Endothelial cell of umbilical vein (primary cell): ENCODE measurements around the gene PRUNE2. TPM values are rescaled to one million over a fixed set of nuclear protein-coding genes. Genes with fewer than 3 reads are reported as not detected.

ENCODE experiments used
- BruUV-seq: library from RNA; stranded (reverse); fragments of 400-500 nt; replicated peaks from 2 replicates; lab custom pipeline; 2021; lab: Mats Ljungman, UMichigan
- CTCF ChIA-PET: fragments of 300-600, 350-600 bp; sonication (Branson Sonifier 250); formaldehyde crosslinking; loops from one replicate; lab custom pipeline; 2021; ENCODE audit warnings: antibody characterized with exemption, inconsistent platforms; lab: Charles Lee
- POLR2A ChIA-PET: fragments of 300-600, 350-600 bp; sonication (Branson Sonifier 250); formaldehyde crosslinking; loops from one replicate; lab custom pipeline; 2021; ENCODE audit warnings: antibody characterized with exemption, inconsistent platforms; lab: Charles Lee
- DNase-seq: peaks from one replicate; pipeline ENCODE4 v3.0.0-alpha.2; 2011; ENCODE audit warnings: low read depth, low spot score
- FAIRE-seq: peaks from 2 replicates; lab custom pipeline; 2011; peaks lifted over from hg19 to GRCh38; lab: Jason Lieb, UNC
- H2AFZ ChIP-seq: 2 replicates; pipeline ENCODE4 v1.6.0; 2012; ENCODE audit warnings: low read depth, low read length, control low read depth, inconsistent platforms
- H3K27ac ChIP-seq: 2 replicates; pipeline ENCODE4 v1.5.1; 2011; ENCODE audit warnings: low read depth, mild to moderate bottlenecking, control low read depth, low read length, moderate library complexity; ENCODE audit not compliant: insufficient read depth
- H3K27me3 ChIP-seq, 2 experiments: 2 replicates each; pipeline versions ENCODE4 v1.6.0 to v1.6.1; 2011; ENCODE audit warnings: low read length in 2 of 2, mixed read lengths in 1 of 2; ENCODE audit not compliant: control insufficient read depth in 2 of 2, insufficient read depth in 2 of 2
- H3K36me3 ChIP-seq, 2 experiments: 2 replicates in 1 of 2; 3 replicates in 1 of 2; pipeline ENCODE4 v1.5.1; 2011; ENCODE audit warnings: low read length in 2 of 2, mild to moderate bottlenecking in 1 of 2, moderate library complexity in 1 of 2; ENCODE audit not compliant: control insufficient read depth in 2 of 2, insufficient read depth in 2 of 2; ENCODE audit errors: extremely low read depth in 1 of 2
- H3K4me1 ChIP-seq: 3 replicates; pipeline ENCODE4 v1.5.1; 2011; ENCODE audit warnings: mild to moderate bottlenecking, low read length; ENCODE audit not compliant: control insufficient read depth, insufficient read depth; ENCODE audit errors: extremely low read depth
- H3K4me2 ChIP-seq: 2 replicates; pipeline ENCODE4 v1.6.1; 2011; ENCODE audit warnings: low read length, control low read depth, mixed read lengths; ENCODE audit not compliant: insufficient read depth
- H3K4me3 ChIP-seq, 3 experiments: fragments of 200-600 bp in 1 of 3; sonication (generic), shearing (Covaris generic) in 1 of 3; replicated peaks in 1 of 3; 2 replicates each; pipeline ENCODE4 v1.5.1; 2011 to 2016; ENCODE audit warnings: control low read depth in 3 of 3, low read length in 3 of 3, mild to moderate bottlenecking in 2 of 3, inconsistent platforms in 1 of 3, low read depth in 1 of 3, moderate library complexity in 1 of 3; ENCODE audit not compliant: insufficient read depth in 1 of 3
- H3K79me2 ChIP-seq: 2 replicates; pipeline ENCODE4 v1.6.0; 2012; ENCODE audit warnings: low read length, inconsistent platforms; ENCODE audit not compliant: control insufficient read depth, insufficient read depth
- H3K9ac ChIP-seq: replicated peaks from 2 replicates; pipeline ENCODE3; 2011; ENCODE audit warnings: low read length, control low read depth; ENCODE audit not compliant: insufficient read depth; ENCODE audit errors: extremely low read depth
- H3K9me1 ChIP-seq: replicated peaks from 3 replicates; pipeline ENCODE4 v1.6.0; 2011; ENCODE audit warnings: mild to moderate bottlenecking, low read length; ENCODE audit not compliant: control insufficient read depth, insufficient read depth; ENCODE audit errors: extremely low read depth
- H3K9me3 ChIP-seq: replicated peaks from 2 replicates; pipeline ENCODE4 v1.5.1; 2012; ENCODE audit warnings: low read length, inconsistent platforms; ENCODE audit not compliant: control insufficient read depth, insufficient read depth
- H4K20me1 ChIP-seq: replicated peaks from 2 replicates; pipeline ENCODE3; 2011; ENCODE audit warnings: mild to moderate bottlenecking, low read length; ENCODE audit not compliant: control insufficient read depth, insufficient read depth; ENCODE audit errors: extremely low read depth
- EZH2 ChIP-seq: IDR thresholded peaks from 2 replicates; pipeline ENCODE4 v1.6.1; 2012; ENCODE audit warnings: borderline replicate concordance, low read depth, mild to moderate bottlenecking, moderate library complexity, low read length, inconsistent platforms; ENCODE audit not compliant: severe bottlenecking
- FOS ChIP-seq: IDR thresholded peaks from 2 replicates; pipeline ENCODE4 v1.6.1; 2011; ENCODE audit warnings: mild to moderate bottlenecking, low read length, moderate library complexity, borderline replicate concordance; ENCODE audit not compliant: insufficient read depth
- GATA2 ChIP-seq: IDR thresholded peaks from 2 replicates; pipeline ENCODE4 v1.7.0; 2011; ENCODE audit warnings: low read depth, mild to moderate bottlenecking, moderate library complexity, mixed read lengths, low read length; ENCODE audit not compliant: insufficient read length, insufficient read depth
- JUN ChIP-seq: IDR thresholded peaks from 2 replicates; pipeline ENCODE4 v1.6.1; 2011; ENCODE audit warnings: borderline replicate concordance, low read depth; ENCODE audit not compliant: insufficient read length, insufficient read depth
- MYC ChIP-seq: IDR thresholded peaks from one replicate; pipeline ENCODE4 v1.6.1; 2011; ENCODE audit warnings: mild to moderate bottlenecking, low read depth, low read length
- POLR2A ChIP-seq: IDR thresholded peaks from 2 replicates; pipeline ENCODE4 v1.6.1; 2012; ENCODE audit warnings: low read depth, mild to moderate bottlenecking, control low read depth, low read length
- POLR2AphosphoS5 ChIP-seq: IDR thresholded peaks from 2 replicates; pipeline ENCODE4 v1.6.1; 2012; ENCODE audit warnings: low read depth, mild to moderate bottlenecking, control low read depth, low read length, moderate library complexity; ENCODE audit not compliant: insufficient read depth
- dilution Hi-C: fragments of 300-500 bp; cut with MboI; formaldehyde crosslinking; loops from one replicate; pipeline ENCODE4 v1.15.0; 2019; ENCODE audit warnings: low sequenced_read_pairs; ENCODE audit not compliant: extremely low pct_ligation_motif_present
- intact Hi-C: fragments of 100-400 bp; cut with micrococcal nuclease; formaldehyde crosslinking; loops from one replicate; pipeline ENCODE4 v1.10.0; 2022
- polyA plus RNA-seq, 4 experiments: library from polyadenylated mRNA; depleted of rRNA in 3 of 4; stranded (reverse) in 3 of 4; unstranded in 1 of 4; fragments of >200 nt; gene quantifications; 2 replicates each; pipeline versions ENCODE4 v1.2.1 to v1.2.3, GENCODE V29; 2011 to 2012; ENCODE audit warnings: missing spikeins in 1 of 4
- total RNA-seq: library from RNA; stranded (reverse); gene quantifications from 2 replicates; pipeline ENCODE4 v1.2.3, GENCODE V29; 2021
- TF ChIP-seq, protein P1 (sequence below), 2 donors: IDR thresholded peaks; 1 replicate in 1 of 2; 2 replicates in 1 of 2; pipeline ENCODE4 v1.5.1; 2011; ENCODE audit warnings: low read length in 2 of 2, mild to moderate bottlenecking in 2 of 2, moderate library complexity in 2 of 2, control low read depth in 1 of 2, inconsistent platforms in 1 of 2, low read depth in 1 of 2; ENCODE audit not compliant: insufficient read depth in 1 of 2; ENCODE audit errors: extremely low read depth in 1 of 2
- TF ChIP-seq, protein P2 (sequence below): IDR thresholded peaks from 2 replicates; pipeline ENCODE4 v1.6.1; 2011; ENCODE audit not compliant: insufficient read depth, insufficient read length

PRUNE2 gene
- total and polyA plus RNA-seq, 2 donors (not counting 3 experiments of a cell fraction or from before 2014, with no cell fraction given): 15.8 to 21.7 TPM

DNA sequence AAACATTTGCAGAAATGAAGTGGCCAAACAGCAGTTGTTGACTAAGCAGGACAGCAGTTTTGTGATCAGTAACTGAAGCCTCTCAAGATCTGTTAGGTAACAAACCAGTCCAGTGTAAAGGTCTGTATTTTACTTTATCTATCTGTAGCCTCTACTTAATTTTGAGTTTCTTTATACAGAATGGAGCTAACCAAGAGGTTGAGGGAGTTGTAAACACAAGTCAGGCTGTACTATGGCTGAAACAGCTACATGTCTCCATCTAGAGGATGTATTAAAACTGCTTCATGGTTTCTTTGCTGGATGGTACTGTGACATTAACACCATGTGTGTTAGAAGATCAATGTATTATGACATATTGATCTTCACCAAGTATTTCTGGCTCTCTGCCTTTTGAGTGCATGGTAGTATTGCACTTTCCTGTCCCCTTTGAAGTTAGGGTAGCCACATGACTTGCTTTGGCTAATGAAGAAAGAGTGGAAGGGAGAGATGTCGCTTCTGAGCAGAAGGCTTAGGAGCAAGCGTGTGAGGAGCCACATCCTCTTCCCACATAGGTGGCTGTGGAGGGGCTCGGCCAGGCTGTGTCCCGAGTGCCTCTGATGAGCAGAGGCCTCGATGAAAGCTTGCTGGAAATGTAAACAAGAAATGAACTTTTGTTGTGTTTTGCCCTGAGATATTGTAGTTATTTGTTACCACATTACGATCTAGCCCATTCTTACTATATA lies 247.2 kb downstream of the PRUNE2 start:
- Histone ChIP-seq H2AFZ (peak overlapping the region; percentile 31), H3K36me3 (no peaks in the 10 kb centered on the region), H3K9me1 (no peaks in the 10 kb centered on the region), H3K9me3 (no peaks in the 10 kb centered on the region), H3K4me3 (no peak overlapping the region), H3K79me2 (no peaks in the 10 kb centered on the region), H3K27ac (no peak overlapping the region), H3K4me1 (peaks cover 51% of the 10 kb centered on the region), H3K4me2 (no peak overlapping the region), H4K20me1 (no peaks in the 10 kb centered on the region), H3K27me3 (no peaks in the 10 kb centered on the region), H3K9ac (no peak overlapping the region)
- peak; percentile 83 for FAIRE-seq
- TF ChIP-seq, protein P1, sequence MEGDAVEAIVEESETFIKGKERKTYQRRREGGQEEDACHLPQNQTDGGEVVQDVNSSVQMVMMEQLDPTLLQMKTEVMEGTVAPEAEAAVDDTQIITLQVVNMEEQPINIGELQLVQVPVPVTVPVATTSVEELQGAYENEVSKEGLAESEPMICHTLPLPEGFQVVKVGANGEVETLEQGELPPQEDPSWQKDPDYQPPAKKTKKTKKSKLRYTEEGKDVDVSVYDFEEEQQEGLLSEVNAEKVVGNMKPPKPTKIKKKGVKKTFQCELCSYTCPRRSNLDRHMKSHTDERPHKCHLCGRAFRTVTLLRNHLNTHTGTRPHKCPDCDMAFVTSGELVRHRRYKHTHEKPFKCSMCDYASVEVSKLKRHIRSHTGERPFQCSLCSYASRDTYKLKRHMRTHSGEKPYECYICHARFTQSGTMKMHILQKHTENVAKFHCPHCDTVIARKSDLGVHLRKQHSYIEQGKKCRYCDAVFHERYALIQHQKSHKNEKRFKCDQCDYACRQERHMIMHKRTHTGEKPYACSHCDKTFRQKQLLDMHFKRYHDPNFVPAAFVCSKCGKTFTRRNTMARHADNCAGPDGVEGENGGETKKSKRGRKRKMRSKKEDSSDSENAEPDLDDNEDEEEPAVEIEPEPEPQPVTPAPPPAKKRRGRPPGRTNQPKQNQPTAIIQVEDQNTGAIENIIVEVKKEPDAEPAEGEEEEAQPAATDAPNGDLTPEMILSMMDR (IDR thresholded peaks at IDR 0.05; ENCODE audit: extremely low read depth in 1 of 2, insufficient read depth in 1 of 2, low read depth in 1 of 2, low read length in 2 of 2): peak; percentile 37 to 54
- no peak for TF ChIP-seq MYC
- intact Hi-C loops: loop anchor here (1.0 kb wide), 3 partner anchors 199 to 255 kb away; partner anchors contain the start of gene GCNT1
- ChIA-PET POLR2A (no interaction called here), CTCF (interaction anchor here (0.5 to 7.1 kb wide), 43 partner anchors 9 to 1393 kb away, joined by 3 to 140 read pairs (median 4); partner anchors contain the start of genes GCNT1 and RFK)
- dilution Hi-C loops: no loop called here
- DNase-seq: peak; percentile 79
- BruUV-seq: no TSS peak

DNA sequence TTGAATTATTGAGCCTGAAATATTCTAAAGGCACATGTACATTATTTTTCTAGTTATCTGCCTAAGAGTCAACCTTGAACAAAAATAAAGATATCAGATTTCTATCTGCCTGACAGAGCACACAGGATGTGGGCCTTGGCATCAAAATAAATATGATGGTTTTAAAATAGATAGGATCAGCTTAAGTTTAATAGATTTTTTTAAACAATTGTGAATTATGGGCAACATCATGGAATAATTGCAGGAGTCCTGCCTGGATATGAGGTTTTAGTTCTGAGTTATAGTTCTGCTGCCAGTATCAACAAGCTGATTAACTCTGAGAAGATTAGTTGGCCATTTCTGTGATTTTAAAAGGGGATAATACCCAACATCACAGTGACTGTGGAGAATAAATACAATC lies 248.6 kb downstream of the PRUNE2 start:
- H3K4me2 ChIP-seq: no peak overlapping the region
- CTCF ChIA-PET: interaction anchor here (1.1 to 4.0 kb wide), 4 partner anchors 198 to 263 kb away, joined by 3 to 67 read pairs (median 4); partner anchors contain the start of genes GCNT1 and RFK
- peaks cover 42% of the 10 kb centered on the region for H3K4me1 ChIP-seq
- H3K4me3 ChIP-seq: no peak overlapping the region
- intact Hi-C loops (loop anchor here (2.0 kb wide), 1 partner anchor 262 kb away; the partner anchor contains the start of gene RFK), dilution Hi-C loops (no loop called here)
- no peak overlapping the region for H3K9ac ChIP-seq
- DNase-seq (no peak), FAIRE-seq (no peak)
- no peak overlapping the region for H2AFZ ChIP-seq
- POLR2A ChIA-PET: no interaction called here
- H3K36me3 ChIP-seq: no peaks in the 10 kb centered on the region
- no peaks in the 10 kb centered on the region for H3K79me2 ChIP-seq
- H3K9me1 ChIP-seq: no peaks in the 10 kb centered on the region
- no peaks in the 10 kb centered on the region for H3K9me3 ChIP-seq
- H3K27me3 ChIP-seq: no peaks in the 10 kb centered on the region
- BruUV-seq: no TSS peak
- no peaks in the 10 kb centered on the region for H4K20me1 ChIP-seq
- TF ChIP-seq EZH2 (no peak), POLR2AphosphoS5 (no peak), POLR2A (no peak), JUN (no peak), FOS (no peak), MYC (no peak), GATA2 (no peak)
- TF ChIP-seq, protein P1 (IDR thresholded peaks at IDR 0.05; ENCODE audit: extremely low read depth in 1 of 2, insufficient read depth in 1 of 2, low read depth in 1 of 2, low read length in 2 of 2): no peak
- TF ChIP-seq, protein P2, sequence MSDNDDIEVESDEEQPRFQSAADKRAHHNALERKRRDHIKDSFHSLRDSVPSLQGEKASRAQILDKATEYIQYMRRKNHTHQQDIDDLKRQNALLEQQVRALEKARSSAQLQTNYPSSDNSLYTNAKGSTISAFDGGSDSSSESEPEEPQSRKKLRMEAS: no peak
- H3K27ac ChIP-seq: no peak overlapping the region
